OCI-LY3 (cell line): ENCODE measurements around the gene AFMID.
"Not testable (repeated sequence)": the region's sequence is repeated elsewhere in the genome, so short reads cannot be mapped to it uniquely, and the experiment has no call there.

ENCODE experiments used
- H2AFZ ChIP-seq: fragments of 200-600, 300-600 bp; shearing (Covaris generic); 2 replicates; pipeline ENCODE4 v1.6.0; 2014; ENCODE audit warnings: antibody characterized with exemption, low read depth, low read length
- H3K27ac ChIP-seq: fragments of 200-600, 300-600 bp; sonication (generic); 2 replicates; pipeline ENCODE4 v1.5.1; 2014; ENCODE audit warnings: mild to moderate bottlenecking, low read length, moderate library complexity, mixed read lengths
- H3K27me3 ChIP-seq: fragments of 200-600, 300-600 bp; sonication (generic); 2 replicates; pipeline ENCODE4 v1.6.1; 2014; ENCODE audit warnings: low read depth, low read length, mixed read lengths
- H3K36me3 ChIP-seq: fragments of 200-600, 300-600 bp; sonication (generic); replicated peaks from 2 replicates; pipeline ENCODE3; 2014; ENCODE audit warnings: low read depth, low read length, mixed read lengths
- H3K4me1 ChIP-seq: fragments of 300-600, 200-600 bp; sonication (generic); 2 replicates; pipeline ENCODE4 v1.6.1; 2014; ENCODE audit warnings: low read length, mixed read lengths
- H3K4me2 ChIP-seq: fragments of 200-600, 300-600 bp; sonication (generic); 2 replicates; pipeline ENCODE4 v1.6.1; 2014; ENCODE audit warnings: low read length, mixed read lengths
- H3K4me3 ChIP-seq: fragments of 300-600, 200-600 bp; sonication (generic); 2 replicates; pipeline ENCODE4 v1.5.1; 2014; ENCODE audit warnings: antibody characterized with exemption, mild to moderate bottlenecking, low read length, moderate library complexity
- H3K79me2 ChIP-seq: fragments of 300-600, 200-600 bp; shearing (Covaris generic); 2 replicates; pipeline ENCODE4 v1.6.1; 2014; ENCODE audit warnings: mild to moderate bottlenecking, low read length, mixed read lengths
- H3K9ac ChIP-seq: fragments of 300-600, 200-600 bp; shearing (Covaris generic); 2 replicates; pipeline ENCODE4 v1.6.0; 2014; ENCODE audit warnings: mild to moderate bottlenecking, low read length, moderate library complexity
- H3K9me3 ChIP-seq: fragments of 200-600, 300-600 bp; shearing (Covaris generic); 2 replicates; pipeline ENCODE4 v1.6.1; 2014; ENCODE audit warnings: low read length, mixed read lengths; ENCODE audit not compliant: insufficient read depth
- H4K20me1 ChIP-seq: fragments of 200-600, 300-600 bp; sonication (generic); 2 replicates; pipeline ENCODE4 v1.6.1; 2016; ENCODE audit warnings: low read length, mixed read lengths; ENCODE audit not compliant: insufficient read depth
- EZH2phosphoT487 ChIP-seq: fragments of 200-600 bp; shearing (Covaris generic); IDR thresholded peaks from 2 replicates; pipeline ENCODE4 v1.6.1; 2018; ENCODE audit warnings: antibody characterized with exemption, mixed run types, low read depth
- TF ChIP-seq, protein P1 (sequence below): fragments of 200-600, 300-600 bp; sonication (generic); IDR thresholded peaks from 2 replicates; pipeline ENCODE4 v1.5.1; 2014; ENCODE audit warnings: antibody characterized with exemption, low read length, low read depth

Gene AFMID

DNA sequence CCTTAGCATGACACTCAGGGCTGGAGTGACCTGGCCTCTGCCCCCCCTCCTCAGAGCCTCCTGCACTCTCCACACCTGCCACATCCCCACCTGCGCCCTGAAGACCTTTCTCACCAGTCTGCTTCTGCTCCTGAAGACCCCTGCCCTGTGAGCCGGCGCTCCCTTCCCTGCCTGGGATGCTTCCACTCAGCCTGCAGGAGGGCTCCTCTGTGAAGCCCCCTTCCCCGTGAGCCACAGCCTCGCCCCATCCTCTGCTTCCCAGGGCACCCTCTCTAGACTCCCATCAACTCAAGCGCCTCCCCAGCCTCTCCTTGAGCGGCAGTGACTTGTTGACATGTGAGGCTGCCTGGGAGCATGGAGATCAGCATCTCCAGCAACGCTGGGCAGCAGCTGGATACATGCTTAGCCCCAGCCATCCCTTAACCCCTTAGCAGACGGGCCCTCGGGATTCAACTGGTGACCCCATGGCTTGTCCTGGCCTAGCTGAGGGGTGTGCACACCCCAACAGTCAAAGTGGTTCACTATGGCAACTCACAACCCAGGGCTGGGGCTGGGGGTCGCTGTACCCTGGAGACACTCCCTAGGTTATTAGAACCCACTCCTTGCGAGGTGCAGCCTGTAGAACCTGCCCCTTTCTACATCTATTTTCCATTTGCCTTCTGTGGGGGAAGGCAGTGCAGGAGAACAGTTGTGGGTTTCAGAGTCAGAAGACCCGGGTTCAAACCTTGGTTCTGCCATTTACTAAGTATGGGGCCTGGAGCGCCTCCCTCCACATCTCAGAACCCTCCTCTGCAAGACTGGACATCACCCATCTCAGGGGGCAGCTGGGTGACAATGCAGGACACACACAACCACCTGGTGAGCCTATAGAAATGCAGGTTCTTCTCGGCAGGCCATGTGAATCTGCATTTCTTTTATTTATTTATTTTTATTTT is 65.8 kb downstream of the AFMID start:
- H3K79me2 ChIP-seq, result no peaks in the 10 kb centered on the region
- H3K4me3 ChIP-seq, result 0 out of 2 replicates have a peak overlapping the region, but pooled peaks have one; percentile 10
- no peak overlapping the region for H3K9ac ChIP-seq
- H3K4me1 ChIP-seq, result peaks cover 52% of the 10 kb centered on the region
- no peaks in the 10 kb centered on the region for H3K36me3 ChIP-seq
- no peak overlapping the region for H2AFZ ChIP-seq
- peaks cover 17% of the 10 kb centered on the region for H3K27me3 ChIP-seq
- H3K4me2 ChIP-seq, result peak overlapping the region; percentile 49
- TF ChIP-seq, protein P1, sequence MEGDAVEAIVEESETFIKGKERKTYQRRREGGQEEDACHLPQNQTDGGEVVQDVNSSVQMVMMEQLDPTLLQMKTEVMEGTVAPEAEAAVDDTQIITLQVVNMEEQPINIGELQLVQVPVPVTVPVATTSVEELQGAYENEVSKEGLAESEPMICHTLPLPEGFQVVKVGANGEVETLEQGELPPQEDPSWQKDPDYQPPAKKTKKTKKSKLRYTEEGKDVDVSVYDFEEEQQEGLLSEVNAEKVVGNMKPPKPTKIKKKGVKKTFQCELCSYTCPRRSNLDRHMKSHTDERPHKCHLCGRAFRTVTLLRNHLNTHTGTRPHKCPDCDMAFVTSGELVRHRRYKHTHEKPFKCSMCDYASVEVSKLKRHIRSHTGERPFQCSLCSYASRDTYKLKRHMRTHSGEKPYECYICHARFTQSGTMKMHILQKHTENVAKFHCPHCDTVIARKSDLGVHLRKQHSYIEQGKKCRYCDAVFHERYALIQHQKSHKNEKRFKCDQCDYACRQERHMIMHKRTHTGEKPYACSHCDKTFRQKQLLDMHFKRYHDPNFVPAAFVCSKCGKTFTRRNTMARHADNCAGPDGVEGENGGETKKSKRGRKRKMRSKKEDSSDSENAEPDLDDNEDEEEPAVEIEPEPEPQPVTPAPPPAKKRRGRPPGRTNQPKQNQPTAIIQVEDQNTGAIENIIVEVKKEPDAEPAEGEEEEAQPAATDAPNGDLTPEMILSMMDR, result no peak
- TF ChIP-seq EZH2phosphoT487, result no peak
- H3K27ac ChIP-seq, result no peak overlapping the region
- H3K9me3 ChIP-seq, result no peaks in the 10 kb centered on the region
- H4K20me1 ChIP-seq, result no peaks in the 10 kb centered on the region

DNA sequence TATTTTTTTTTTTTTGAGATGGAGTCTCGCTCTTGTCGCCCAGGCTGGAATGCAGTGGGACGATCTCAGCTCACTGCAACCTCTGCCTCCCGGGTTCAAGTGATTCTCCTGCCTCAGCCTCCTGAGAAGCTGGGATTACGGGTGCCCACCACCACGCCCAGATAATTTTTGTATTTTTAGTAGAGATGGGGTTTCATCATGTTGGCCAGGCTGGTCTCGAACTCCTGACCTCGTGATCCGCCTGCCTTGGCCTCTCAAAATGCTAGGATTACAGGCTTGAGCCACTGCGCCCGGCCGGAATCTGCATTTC is 66.4 kb downstream of the AFMID start:
- not testable (repeated sequence) for H3K9ac ChIP-seq, H3K79me2 ChIP-seq, H4K20me1 ChIP-seq, H3K27ac ChIP-seq, H3K36me3 ChIP-seq, H3K9me3 ChIP-seq, H2AFZ ChIP-seq
- Histone ChIP-seq H3K27me3 (peaks cover 17% of the 10 kb centered on the region), H3K4me1 (peaks cover 58% of the 10 kb centered on the region), H3K4me2 (peak overlapping the region; percentile 71), H3K4me3 (peak overlapping the region; percentile 92)

DNA sequence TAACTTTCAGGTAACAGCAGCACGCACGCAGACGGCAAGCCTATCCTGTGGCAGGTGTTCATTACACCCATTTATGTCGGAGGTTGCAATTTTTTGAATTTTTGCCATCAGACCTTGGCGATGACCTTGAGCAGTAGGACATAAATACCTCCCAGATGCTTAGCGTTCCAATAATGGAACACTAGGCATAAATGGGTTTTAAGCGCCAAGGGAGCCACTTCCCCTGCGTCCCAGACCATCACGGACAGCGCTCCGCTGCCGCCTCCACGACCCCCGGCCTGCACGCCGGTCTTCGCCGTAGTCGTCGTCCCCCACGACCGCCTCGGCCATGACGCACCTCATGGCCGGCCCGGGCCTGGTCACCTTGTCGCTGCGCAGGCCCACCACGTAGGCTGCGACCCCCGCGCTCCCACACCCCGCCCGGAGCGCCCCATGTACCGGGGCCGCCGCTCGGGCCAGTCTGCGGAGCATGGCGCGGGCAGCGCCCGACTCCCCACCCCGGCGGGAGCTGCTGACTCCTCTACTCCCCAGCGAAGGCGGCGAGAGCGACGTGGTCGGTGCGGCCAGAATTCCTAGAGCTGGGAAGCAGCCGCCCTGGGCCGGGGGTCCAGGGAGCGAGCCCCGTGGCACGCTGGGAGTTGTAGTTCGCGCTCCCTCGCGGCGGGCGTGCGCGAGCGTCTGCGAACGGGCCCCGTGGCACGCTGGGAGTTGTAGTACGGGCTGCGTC is 66.9 kb downstream of the AFMID start:
- Histone ChIP-seq H3K79me2 (no peaks in the 10 kb centered on the region), H2AFZ (peak overlapping the region; percentile 98), H3K4me3 (peak overlapping the region; percentile 92), H3K4me1 (peaks cover 62% of the 10 kb centered on the region), H3K9ac (peak overlapping the region; percentile 75), H3K27ac (no peak overlapping the region), H3K4me2 (peak overlapping the region; percentile 71), H3K36me3 (no peaks in the 10 kb centered on the region), H4K20me1 (no peaks in the 10 kb centered on the region), H3K27me3 (peaks cover 17% of the 10 kb centered on the region), H3K9me3 (no peaks in the 10 kb centered on the region)
- no peak for TF ChIP-seq EZH2phosphoT487
- TF ChIP-seq, protein P1, result no peak

DNA sequence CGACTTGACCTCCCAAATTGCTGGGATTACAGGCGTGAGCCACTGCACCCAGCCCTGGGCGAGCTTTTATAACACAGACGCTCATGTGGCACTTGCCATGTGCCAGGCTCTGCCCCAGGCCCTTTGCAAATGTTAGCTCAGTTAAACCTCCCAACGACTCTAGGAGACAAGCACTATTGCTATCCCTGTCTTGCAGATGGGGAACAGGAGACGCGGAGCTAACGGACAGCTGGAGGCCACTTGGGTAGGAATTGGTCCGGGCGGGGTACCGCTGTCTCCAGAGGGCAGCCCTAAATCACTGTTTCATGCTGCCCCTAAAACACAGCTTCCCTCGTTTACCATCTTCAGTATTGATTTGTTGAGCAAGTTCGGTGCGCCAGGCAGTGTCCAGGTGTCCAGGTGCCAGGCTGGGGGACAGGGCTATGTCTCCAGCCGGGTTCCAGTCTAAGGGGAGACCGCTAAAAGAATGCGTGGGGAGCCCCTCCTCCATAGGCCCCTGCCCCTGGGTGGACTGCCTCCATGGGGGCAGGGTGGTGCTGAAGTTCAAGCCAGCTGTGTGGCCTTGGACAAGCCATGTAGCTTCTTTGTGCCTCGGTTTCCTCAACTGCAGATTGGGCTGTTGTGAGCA is 68.0 kb downstream of the AFMID start:
- H3K4me3 ChIP-seq, result no peak overlapping the region
- no peaks in the 10 kb centered on the region for H4K20me1 ChIP-seq
- peaks cover 17% of the 10 kb centered on the region for H3K27me3 ChIP-seq
- H3K79me2 ChIP-seq, result no peaks in the 10 kb centered on the region
- TF ChIP-seq EZH2phosphoT487, result no peak
- TF ChIP-seq, protein P1, result no peak
- H2AFZ ChIP-seq, result no peak overlapping the region
- H3K9me3 ChIP-seq, result no peaks in the 10 kb centered on the region
- no peak overlapping the region for H3K4me2 ChIP-seq
- H3K9ac ChIP-seq, result no peak overlapping the region
- H3K36me3 ChIP-seq, result no peaks in the 10 kb centered on the region
- H3K4me1 ChIP-seq, result peaks cover 64% of the 10 kb centered on the region
- no peak overlapping the region for H3K27ac ChIP-seq
